Mammary epithelial cell (primary cell): ENCODE measurements around the gene IL34.

Experiments used
- CTCF ChIP-seq, 2 donors: IDR thresholded peaks in 1 of 2; conservative IDR thresholded peaks in 1 of 2; 2 replicates each; pipeline ENCODE4 v1.5.1; 2011 to 2012; ENCODE audit warnings: inconsistent platforms in 2 of 2, low read length in 2 of 2, mild to moderate bottlenecking in 2 of 2, control low read depth in 1 of 2, low read depth in 1 of 2; ENCODE audit not compliant: insufficient read depth in 1 of 2; ENCODE audit errors: extremely low read depth in 1 of 2
- EZH2 ChIP-seq: IDR thresholded peaks from 2 replicates; pipeline ENCODE4 v1.6.1; 2012; ENCODE audit warnings: low read length, inconsistent platforms, borderline replicate concordance

- no peak for TF ChIP-seq CTCF (conservative IDR thresholded peaks at IDR 0.05 in 1 of 2, IDR thresholded peaks at IDR 0.05 in 1 of 2; ENCODE audit: extremely low read depth in 1 of 2, insufficient read depth in 1 of 2, low read depth in 1 of 2, low read length in 2 of 2)
- no peak for TF ChIP-seq EZH2
These were observed 57.5 kb downstream of the IL34 start for GRCh38 chr16:70703835-70704381.
